Bronchial epithelial cell (primary cell): ENCODE data around the gene TRIP12. TPM values are rescaled to one million over a fixed set of nuclear protein-coding genes. Genes with fewer than 3 reads are reported as not detected.
"Not testable (repeated sequence)": the region's sequence is repeated elsewhere in the genome, so short reads cannot be mapped to it uniquely, and the experiment has no call there.

Source experiments
- DNase-seq: peaks from one replicate; pipeline ENCODE4 v3.0.0-alpha.2; 2010; ENCODE audit warnings: low read depth
- FAIRE-seq: peaks from 2 replicates; lab custom pipeline; 2011; peaks lifted over from hg19 to GRCh38; lab: Jason Lieb, UNC
- H3K27me3 ChIP-seq: 2 replicates; pipeline ENCODE4 v1.5.1; 2011; ENCODE audit warnings: low read length; ENCODE audit not compliant: control insufficient read depth, insufficient read depth
- H3K36me3 ChIP-seq: 2 replicates; pipeline ENCODE4 v1.5.1; 2011; ENCODE audit warnings: low read length; ENCODE audit not compliant: control insufficient read depth, insufficient read depth
- H3K4me3 ChIP-seq: 2 replicates; pipeline ENCODE4 v1.5.1; 2011; ENCODE audit warnings: mild to moderate bottlenecking, low read depth, low read length, control low read depth
- CTCF ChIP-seq: IDR thresholded peaks from 2 replicates; pipeline ENCODE4 v1.5.1; 2011; ENCODE audit warnings: mild to moderate bottlenecking, moderate library complexity, low read length, control low read depth, inconsistent platforms; ENCODE audit not compliant: insufficient read depth, severe bottlenecking
- total RNA-seq: library from RNA; depleted of rRNA; stranded (reverse); fragments of >200 nt; gene quantifications from 2 replicates; pipeline ENCODE4 v1.2.1, GENCODE V29; 2014

Gene TRIP12
- total RNA-seq, 1 donor from 2014 or later: 170 TPM

GRCh38 chr2:229909090-229909489 is 12.7 kb downstream of the TRIP12 start:
- FAIRE-seq (no peak), DNase-seq (no peak)
- Histone ChIP-seq H3K27me3 (no peaks in the 10 kb centered on the region), H3K4me3 (no peak overlapping the region), H3K36me3 (peaks cover 2% of the 10 kb centered on the region)
- no peak for TF ChIP-seq CTCF

GRCh38 chr2:229905601-229906000 is 16.2 kb downstream of the TRIP12 start:
- H3K27me3 ChIP-seq: no peaks in the 10 kb centered on the region
- peaks cover 2% of the 10 kb centered on the region for H3K36me3 ChIP-seq
- DNase-seq (no peak), FAIRE-seq (no peak)
- H3K4me3 ChIP-seq: no peak overlapping the region
- TF ChIP-seq CTCF: no peak

- Histone ChIP-seq H3K36me3 (peaks cover 2% of the 10 kb centered on the region), H3K4me3 (no peak overlapping the region), H3K27me3 (no peaks in the 10 kb centered on the region)
- DNase-seq: no peak
- TF ChIP-seq CTCF: no peak
- FAIRE-seq: no peak
These were observed 18.8 kb downstream of the TRIP12 start for GRCh38 chr2:229903037-229903436.

GRCh38 chr2:229901819-229902218 is 20.0 kb downstream of the TRIP12 start:
- no peak for FAIRE-seq
- H3K4me3 ChIP-seq: no peak overlapping the region
- H3K36me3 ChIP-seq: peaks cover 2% of the 10 kb centered on the region

GRCh38 chr2:229900514-229900913 is 21.3 kb downstream of the TRIP12 start:
- FAIRE-seq, H3K4me3 ChIP-seq, H3K36me3 ChIP-seq, H3K27me3 ChIP-seq, DNase-seq: not testable (repeated sequence)

More at GRCh38 chr2:229901819-229902218, 20.0 kb downstream of the TRIP12 start:
- DNase-seq: peak; percentile 68
- TF ChIP-seq CTCF: no peak
- H3K27me3 ChIP-seq: no peaks in the 10 kb centered on the region

GRCh38 chr2:229900012-229900411 is 21.8 kb downstream of the TRIP12 start:
- FAIRE-seq: peak; percentile 47
- H3K4me3 ChIP-seq: no peak overlapping the region

More at GRCh38 chr2:229900012-229900411, 21.8 kb downstream of the TRIP12 start:
- H3K36me3 ChIP-seq: no peaks in the 10 kb centered on the region
- DNase-seq: no peak
- no peaks in the 10 kb centered on the region for H3K27me3 ChIP-seq
- TF ChIP-seq CTCF: no peak
